GM12892 (cell line): ENCODE results near the gene WFDC1.
"Not testable (repeated sequence)": the region's sequence is repeated elsewhere in the genome, so short reads cannot be mapped to it uniquely, and the experiment has no call there.

ENCODE experiments used
- DNase-seq: peaks from one replicate; pipeline ENCODE4 v3.0.0; 2011; ENCODE audit not compliant: insufficient read length
- FAIRE-seq: peaks from 2 replicates; lab custom pipeline; 2011; peaks lifted over from hg19 to GRCh38; lab: Jason Lieb, UNC
- POLR2A ChIP-seq: IDR thresholded peaks from 2 replicates; pipeline ENCODE4 v1.6.1; 2011; ENCODE audit warnings: low read depth, low read length, control low read depth
- POLR2AphosphoS5 ChIP-seq: IDR thresholded peaks from 2 replicates; pipeline ENCODE4 v1.6.1; 2011; ENCODE audit warnings: low read depth, low read length, control low read depth
- TAF1 ChIP-seq: IDR thresholded peaks from 2 replicates; pipeline ENCODE4 v1.6.1; 2011; ENCODE audit warnings: low read depth, mild to moderate bottlenecking, control low read depth, low read length, borderline replicate concordance

The WFDC1 gene

DNA sequence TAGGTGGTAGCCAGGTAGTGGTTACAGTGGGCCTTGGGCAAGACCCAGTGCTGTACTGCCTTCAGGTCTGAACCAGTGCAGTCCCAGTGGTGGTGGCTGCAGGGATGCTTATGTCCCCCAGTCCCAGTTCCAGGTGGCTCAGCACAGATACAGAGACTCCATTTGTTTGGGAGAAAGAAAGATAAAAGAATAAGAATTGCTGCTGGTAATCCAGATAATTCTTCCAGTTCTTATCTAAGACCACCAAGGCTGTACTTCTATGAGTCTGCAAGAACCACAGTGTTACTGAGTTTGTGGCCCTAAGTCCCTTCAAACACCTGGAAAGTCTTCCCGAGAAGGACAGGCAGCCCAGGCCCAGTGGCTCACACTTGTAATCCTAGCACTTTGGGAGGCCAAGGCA lies 39.8 kb downstream of the WFDC1 start:
- FAIRE-seq, result no peak
- DNase-seq, result no peak
- TF ChIP-seq TAF1 (no peak), POLR2AphosphoS5 (no peak), POLR2A (no peak)

DNA sequence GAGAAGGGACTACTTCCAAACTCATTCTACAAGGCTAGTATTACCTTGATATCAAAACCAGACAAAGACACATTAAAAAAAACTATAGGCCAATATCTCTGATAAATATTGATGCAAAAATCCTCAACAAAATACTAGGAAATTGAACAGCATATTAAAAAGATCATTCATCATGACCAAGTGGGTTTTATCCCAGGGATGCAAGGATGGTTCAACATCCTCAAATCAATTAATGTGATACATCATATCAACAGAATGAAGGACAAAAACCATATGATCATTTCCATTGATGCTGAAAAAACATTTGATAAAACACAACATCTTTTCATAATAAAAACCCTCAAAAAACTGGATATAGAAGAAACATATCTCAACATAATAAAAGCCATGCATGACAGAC lies 42.6 kb downstream of the WFDC1 start:
- not testable (repeated sequence) for DNase-seq, FAIRE-seq

DNA sequence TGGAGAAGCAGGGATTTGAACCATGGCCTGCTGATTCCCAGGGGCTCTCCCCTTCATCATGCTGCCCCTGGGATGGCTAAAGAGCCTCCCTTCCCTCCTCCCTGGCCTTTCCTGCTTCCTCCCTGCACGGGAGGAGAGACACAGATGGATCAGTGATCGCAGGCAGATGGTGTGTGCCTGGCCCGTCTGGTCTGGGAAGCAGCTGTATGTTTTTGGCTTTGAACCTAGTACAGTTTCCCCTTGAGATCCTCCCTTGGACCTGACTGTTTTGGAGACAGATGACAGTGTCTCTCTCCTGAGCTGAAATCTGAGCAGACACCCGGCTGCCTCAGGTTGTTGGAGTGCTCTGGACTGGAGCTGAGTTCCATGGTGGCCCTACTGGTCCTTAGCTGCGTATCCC lies 44.6 kb downstream of the WFDC1 start:
- no peak for DNase-seq
- no peak for TF ChIP-seq TAF1
- TF ChIP-seq POLR2AphosphoS5, result no peak
- TF ChIP-seq POLR2A, result no peak
- FAIRE-seq, result no peak

DNA sequence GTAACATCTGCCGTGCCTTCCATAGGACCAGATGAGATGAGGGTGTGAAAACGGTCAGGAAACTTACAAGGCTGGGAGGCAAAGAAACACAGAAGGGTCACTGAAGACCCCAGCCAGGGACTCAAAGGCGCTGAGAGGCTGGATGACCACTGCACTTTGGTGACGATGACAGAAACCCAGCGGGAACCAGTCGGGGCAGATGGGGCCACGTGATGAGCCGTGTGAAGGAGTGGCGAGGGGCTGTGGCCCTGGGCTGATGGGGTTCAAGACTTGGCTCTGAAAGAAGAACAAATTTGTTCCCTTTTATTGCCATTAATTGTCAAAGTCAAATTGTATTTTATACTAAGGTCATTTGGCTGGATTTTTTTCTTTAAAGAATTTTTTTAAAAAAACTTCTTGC lies 45.1 kb downstream of the WFDC1 start:
- TF ChIP-seq POLR2A (no peak), TAF1 (no peak), POLR2AphosphoS5 (no peak)
- FAIRE-seq, result no peak
- no peak for DNase-seq

DNA sequence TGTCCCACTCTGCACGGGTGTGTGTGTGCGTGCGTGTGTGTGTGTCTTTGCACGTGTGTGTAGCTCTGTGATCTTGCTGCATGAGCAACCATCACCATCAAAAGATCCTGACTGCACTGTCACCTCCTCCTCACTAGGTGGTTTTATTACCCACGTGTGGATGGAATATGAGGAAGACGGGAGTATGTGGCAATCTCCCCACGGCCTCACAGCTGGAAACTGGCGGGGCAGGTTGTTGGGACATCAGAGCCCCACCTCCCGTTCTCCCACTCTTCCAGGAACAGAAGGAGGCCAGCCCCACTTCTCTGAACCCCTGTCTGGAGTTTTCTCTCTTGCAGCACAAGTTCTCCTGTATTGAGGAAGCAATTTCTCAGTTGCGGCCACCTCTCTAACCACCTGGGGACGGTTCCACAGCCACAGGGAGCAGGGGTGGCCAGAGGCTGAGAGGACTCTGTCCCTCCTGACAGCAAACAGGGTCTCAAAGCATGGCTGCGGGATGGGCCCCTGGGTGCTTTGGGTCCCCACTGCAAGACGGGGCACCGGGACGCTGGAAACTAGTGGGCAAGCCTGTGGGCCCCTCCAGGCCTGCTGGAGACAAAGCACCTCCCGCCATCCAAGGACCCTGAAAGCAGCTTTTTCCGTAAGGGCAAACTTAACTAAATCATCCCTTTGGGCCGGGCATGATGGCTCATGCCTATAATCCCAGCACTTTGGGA lies 45.8 kb downstream of the WFDC1 start:
- no peak for FAIRE-seq
- DNase-seq, result no peak
- TF ChIP-seq POLR2AphosphoS5, result no peak
- TF ChIP-seq TAF1, result no peak
- TF ChIP-seq POLR2A, result no peak

DNA sequence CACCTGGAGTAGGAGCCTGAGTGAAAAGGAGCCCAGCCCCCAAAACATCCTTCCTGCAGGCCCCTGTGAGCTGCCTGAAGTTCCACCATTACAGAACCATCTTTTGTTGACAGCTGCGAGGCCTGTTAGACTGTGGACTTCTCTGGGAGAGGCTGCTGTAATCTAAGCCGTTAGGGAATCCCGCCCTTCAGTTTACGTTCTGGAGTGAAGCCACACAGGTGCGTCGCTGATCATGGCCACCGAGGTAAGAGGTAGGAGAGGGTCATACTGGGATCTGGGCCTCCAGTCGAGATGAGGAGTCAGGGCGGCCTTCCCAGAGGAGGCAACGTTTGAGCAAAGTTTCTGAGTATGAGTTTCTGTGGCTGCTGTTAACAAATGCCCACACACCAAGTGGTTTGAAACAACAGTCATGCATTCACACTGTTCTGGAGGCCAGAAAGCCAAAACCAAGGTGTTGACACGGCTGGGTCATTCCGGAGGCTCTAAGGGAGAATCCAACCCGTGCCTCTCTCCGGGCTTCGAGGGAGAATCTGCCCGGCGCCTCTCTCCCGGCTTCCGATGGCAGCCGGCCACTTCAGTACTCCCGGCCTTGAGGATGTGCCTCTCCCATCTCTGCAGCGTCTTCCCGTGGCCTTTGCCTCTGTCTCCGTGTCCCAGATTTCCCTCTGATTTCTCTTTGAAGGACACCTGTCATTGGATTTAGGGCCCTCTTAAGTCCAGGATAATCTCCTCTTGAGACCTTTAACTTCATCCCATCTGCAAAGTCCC lies 47.0 kb downstream of the WFDC1 start:
- FAIRE-seq (no peak), DNase-seq (no peak)
- TF ChIP-seq TAF1 (no peak), POLR2AphosphoS5 (no peak), POLR2A (no peak)

DNA sequence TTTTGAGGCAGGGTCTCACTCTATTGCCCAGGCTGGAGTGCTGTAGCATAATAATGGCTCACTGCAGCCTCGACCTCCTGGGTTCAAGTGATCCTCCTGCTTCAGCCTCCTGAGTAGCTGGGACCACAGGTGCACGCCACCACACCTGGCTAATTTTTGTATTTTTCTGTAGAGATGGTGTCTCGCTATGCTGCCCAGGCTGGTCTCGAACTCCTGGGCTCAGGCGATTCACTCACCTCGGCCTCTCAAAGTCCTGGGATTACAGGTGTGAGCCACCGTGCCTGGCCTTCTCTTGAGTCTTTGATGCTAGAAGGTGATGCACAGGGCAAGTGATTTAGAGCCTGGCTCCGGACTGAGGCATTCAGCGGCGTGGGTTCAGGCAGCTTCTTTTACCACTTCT lies 49.1 kb downstream of the WFDC1 start:
- FAIRE-seq, DNase-seq: not testable (repeated sequence)

DNA sequence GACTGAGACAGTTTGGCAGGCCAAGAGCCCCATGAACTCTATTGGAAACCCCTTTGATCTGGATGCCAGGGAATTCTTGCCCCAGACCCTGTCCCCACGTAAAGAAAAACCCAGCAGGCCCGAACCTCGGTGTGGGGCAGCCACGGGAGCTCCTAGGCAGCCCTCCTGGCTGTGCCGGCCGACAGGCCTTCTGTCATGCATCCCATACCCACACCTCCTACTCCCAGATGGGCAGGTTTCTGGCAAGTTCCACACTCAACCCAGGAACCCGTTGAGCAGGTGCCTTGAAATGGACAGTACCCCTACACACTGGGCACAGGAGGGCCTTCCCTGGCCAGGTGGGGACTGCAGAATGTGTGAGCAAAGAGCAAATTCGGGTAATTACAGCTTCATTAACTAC lies 50.1 kb downstream of the WFDC1 start:
- FAIRE-seq, result no peak
- no peak for DNase-seq
- TF ChIP-seq TAF1 (no peak), POLR2A (no peak), POLR2AphosphoS5 (no peak)

DNA sequence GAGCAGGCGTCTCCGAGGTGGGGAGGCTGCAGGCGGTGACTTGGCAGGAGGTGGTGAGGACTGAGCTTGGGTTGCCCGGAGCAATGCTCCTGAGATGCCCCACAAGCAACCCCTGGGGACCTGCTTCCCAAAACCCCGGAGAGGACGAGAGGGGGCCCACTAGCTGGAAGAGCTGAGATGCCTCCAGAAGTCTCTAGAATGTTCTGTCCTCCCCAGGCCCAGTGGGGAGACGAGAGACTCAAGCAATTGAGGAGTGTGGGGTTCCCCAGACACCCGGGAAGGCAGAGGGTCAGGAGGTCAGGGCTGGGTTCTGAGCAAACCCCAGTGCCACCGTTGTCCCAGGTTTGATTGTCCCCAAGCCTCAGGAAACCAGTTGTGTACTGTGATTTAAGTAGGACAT lies 52.5 kb downstream of the WFDC1 start:
- DNase-seq, result no peak
- TF ChIP-seq POLR2A (no peak), POLR2AphosphoS5 (no peak), TAF1 (no peak)
- no peak for FAIRE-seq

DNA sequence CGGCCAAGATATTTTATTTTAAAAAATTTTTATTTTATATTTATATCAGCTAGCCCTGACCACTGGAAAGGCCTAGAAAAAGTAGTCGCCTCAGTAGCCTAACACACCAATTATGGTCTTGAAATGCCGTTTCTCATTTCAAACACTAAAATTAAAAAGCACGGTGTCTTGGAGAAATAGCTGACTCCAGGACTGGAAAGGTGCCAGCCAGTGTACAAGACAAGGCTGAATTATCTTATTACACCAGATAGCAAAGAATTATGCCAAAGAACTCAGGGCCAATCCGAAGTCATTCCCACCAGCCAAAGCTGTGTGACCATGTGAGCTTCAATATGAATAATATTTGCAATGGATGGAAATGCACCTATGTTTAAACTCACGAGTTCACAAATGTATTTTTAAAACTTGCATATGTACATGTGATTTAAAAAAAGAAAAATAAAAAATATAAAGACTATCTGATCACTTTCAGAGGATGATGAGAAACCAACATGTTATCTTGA lies 53.8 kb downstream of the WFDC1 start:
- TF ChIP-seq POLR2AphosphoS5, result no peak
- no peak for TF ChIP-seq POLR2A
- no peak for TF ChIP-seq TAF1
- FAIRE-seq, result no peak
- no peak for DNase-seq

DNA sequence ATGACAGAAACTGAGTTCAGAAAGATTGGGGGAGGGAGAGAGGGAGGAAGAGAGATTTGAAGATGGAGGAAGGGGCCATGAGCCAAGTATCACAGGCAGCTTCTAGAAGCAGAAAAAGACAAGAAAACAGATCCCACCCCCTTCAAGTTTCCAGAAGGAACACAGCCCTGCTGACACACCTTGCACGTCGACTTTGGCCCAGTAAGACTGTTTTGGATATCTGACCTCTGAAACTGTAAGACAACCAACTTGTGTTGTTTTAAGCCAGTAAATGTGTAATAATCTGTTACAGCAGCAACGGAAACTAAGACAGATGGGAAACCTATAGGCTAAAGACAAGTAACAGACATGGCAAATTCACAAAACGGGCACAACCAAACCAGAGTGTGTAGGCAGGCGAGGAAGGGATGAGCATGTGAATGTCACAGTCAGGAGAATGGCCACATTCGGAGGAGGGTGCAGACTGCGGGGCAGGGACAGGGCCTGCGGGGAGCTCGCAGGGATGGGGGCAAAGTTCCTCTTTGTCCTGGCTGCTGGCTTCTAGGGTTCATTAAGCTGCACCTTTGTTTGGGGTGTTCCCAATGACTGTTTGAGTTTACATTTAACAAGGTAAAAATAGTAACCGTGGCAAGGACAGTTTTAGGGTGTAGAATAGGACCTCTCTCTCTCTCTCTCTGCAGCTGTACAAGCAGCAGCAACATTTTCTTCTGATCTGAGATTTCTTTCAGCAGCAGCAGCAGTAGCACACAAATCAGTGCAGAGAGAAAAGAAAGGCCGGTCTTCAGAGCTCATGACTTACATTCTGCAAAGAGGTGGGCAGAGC lies 55.4 kb downstream of the WFDC1 start:
- FAIRE-seq, result no peak
- DNase-seq, result no peak
- TF ChIP-seq TAF1 (no peak), POLR2AphosphoS5 (no peak), POLR2A (no peak)
